Measurements from ENCODE around the gene ZNF766. TPM values are rescaled to one million over a fixed set of nuclear protein-coding genes. Genes with fewer than 3 reads are reported as not detected.

Gene ZNF766
- total and polyA plus RNA-seq, 2 of the 13 experiments (the other 11 are each of a cell fraction or from before 2014, with no cell fraction given): 5.2 to 10.3 TPM

DNA sequence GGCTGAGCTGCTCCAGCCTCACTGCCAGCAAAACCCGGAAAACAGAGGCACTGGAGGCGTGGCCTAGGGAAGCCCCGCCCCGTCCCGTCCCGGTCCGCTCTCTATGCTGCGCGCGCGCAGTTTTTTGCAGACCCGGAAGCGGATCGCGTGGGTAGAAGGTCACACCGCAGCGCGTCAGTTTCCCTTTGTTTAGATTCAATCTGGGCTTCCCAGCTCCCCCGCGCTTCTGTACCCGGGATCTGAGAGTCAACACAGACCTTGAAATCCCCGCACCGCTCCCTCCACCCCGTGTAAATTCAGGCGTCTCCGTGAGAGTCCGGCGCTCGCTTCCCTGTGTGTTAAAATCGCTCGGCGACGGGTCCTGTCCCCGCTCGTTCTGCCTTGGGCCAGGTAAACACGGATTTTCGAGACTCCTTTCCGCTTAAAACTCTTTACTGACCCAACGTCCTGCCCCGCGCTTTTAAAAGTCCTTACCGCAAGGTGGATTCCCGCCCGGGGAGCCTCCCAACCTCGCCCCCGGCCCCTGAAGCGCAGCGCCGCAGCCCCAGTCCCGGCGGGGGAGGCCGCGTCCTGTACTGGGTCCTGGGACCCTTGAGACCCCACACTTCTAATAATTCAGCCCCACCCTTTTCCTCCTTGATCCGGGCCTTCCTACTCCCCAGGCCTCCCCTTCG is 66.9 kb downstream of the ZNF766 start, which contains the start of gene ZNF610 (continued):
- TF ChIP-seq, protein P1, sequence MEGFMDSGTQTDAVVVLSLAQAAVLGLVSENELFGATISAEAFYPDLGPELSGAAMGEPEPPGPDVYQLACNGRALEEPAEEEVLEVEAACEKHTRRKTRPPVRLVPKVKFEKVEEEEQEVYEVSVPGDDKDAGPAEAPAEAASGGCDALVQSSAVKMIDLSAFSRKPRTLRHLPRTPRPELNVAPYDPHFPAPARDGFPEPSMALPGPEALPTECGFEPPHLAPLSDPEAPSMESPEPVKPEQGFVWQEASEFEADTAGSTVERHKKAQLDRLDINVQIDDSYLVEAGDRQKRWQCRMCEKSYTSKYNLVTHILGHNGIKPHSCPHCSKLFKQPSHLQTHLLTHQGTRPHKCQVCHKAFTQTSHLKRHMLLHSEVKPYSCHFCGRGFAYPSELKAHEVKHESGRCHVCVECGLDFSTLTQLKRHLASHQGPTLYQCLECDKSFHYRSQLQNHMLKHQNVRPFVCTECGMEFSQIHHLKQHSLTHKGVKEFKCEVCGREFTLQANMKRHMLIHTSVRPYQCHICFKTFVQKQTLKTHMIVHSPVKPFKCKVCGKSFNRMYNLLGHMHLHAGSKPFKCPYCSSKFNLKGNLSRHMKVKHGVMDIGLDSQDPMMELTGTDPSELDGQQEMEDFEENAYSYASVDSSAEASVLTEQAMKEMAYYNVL (CRISPR knock-in tag; IDR thresholded peaks at IDR 0.05; ENCODE audit: borderline replicate concordance): no peak
- peak; percentile 96 for TF ChIP-seq NR2C2 (CRISPR knock-in tag; IDR thresholded peaks at IDR 0.05; ENCODE audit: borderline replicate concordance)
- TF ChIP-seq AKAP8 (CRISPR knock-in tag; IDR thresholded peaks at IDR 0.05): no peak
- no peak for TF ChIP-seq AGO1 (IDR thresholded peaks at IDR 0.05; ENCODE audit: low read depth, low read length, poor library complexity, severe bottlenecking)
- no peak for TF ChIP-seq ARNT (IDR thresholded peaks at IDR 0.05)
- TF ChIP-seq, protein P2, sequence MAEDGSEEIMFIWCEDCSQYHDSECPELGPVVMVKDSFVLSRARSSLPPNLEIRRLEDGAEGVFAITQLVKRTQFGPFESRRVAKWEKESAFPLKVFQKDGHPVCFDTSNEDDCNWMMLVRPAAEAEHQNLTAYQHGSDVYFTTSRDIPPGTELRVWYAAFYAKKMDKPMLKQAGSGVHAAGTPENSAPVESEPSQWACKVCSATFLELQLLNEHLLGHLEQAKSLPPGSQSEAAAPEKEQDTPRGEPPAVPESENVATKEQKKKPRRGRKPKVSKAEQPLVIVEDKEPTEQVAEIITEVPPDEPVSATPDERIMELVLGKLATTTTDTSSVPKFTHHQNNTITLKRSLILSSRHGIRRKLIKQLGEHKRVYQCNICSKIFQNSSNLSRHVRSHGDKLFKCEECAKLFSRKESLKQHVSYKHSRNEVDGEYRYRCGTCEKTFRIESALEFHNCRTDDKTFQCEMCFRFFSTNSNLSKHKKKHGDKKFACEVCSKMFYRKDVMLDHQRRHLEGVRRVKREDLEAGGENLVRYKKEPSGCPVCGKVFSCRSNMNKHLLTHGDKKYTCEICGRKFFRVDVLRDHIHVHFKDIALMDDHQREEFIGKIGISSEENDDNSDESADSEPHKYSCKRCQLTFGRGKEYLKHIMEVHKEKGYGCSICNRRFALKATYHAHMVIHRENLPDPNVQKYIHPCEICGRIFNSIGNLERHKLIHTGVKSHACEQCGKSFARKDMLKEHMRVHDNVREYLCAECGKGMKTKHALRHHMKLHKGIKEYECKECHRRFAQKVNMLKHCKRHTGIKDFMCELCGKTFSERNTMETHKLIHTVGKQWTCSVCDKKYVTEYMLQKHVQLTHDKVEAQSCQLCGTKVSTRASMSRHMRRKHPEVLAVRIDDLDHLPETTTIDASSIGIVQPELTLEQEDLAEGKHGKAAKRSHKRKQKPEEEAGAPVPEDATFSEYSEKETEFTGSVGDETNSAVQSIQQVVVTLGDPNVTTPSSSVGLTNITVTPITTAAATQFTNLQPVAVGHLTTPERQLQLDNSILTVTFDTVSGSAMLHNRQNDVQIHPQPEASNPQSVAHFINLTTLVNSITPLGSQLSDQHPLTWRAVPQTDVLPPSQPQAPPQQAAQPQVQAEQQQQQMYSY (CRISPR knock-in tag; IDR thresholded peaks at IDR 0.05): peak; percentile 37; the same call in 1 of the 2 replicates
- peak; percentile 80 for TF ChIP-seq ZMYM4 (CRISPR knock-in tag; IDR thresholded peaks at IDR 0.05)
- no peak for TF ChIP-seq YEATS2 (CRISPR knock-in tag; IDR thresholded peaks at IDR 0.05; ENCODE audit: borderline replicate concordance)
- no peak for TF ChIP-seq SNAI1 (CRISPR knock-in tag; IDR thresholded peaks at IDR 0.05; ENCODE audit: borderline replicate concordance)
- peak; percentile 91 for TF ChIP-seq GABPB1 (CRISPR knock-in tag; IDR thresholded peaks at IDR 0.05)
- no peak for TF ChIP-seq ZNF670 (CRISPR knock-in tag; IDR thresholded peaks at IDR 0.05; ENCODE audit: borderline replicate concordance)
- TF ChIP-seq, protein P3, sequence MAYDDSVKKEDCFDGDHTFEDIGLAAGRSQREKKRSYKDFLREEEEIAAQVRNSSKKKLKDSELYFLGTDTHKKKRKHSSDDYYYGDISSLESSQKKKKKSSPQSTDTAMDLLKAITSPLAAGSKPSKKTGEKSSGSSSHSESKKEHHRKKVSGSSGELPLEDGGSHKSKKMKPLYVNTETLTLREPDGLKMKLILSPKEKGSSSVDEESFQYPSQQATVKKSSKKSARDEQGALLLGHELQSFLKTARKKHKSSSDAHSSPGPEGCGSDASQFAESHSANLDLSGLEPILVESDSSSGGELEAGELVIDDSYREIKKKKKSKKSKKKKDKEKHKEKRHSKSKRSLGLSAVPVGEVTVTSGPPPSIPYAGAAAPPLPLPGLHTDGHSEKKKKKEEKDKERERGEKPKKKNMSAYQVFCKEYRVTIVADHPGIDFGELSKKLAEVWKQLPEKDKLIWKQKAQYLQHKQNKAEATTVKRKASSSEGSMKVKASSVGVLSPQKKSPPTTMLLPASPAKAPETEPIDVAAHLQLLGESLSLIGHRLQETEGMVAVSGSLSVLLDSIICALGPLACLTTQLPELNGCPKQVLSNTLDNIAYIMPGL (CRISPR knock-in tag; IDR thresholded peaks at IDR 0.05; ENCODE audit: borderline replicate concordance in 1 of 2, low read depth in 1 of 2): no peak
- TF ChIP-seq, protein P4, sequence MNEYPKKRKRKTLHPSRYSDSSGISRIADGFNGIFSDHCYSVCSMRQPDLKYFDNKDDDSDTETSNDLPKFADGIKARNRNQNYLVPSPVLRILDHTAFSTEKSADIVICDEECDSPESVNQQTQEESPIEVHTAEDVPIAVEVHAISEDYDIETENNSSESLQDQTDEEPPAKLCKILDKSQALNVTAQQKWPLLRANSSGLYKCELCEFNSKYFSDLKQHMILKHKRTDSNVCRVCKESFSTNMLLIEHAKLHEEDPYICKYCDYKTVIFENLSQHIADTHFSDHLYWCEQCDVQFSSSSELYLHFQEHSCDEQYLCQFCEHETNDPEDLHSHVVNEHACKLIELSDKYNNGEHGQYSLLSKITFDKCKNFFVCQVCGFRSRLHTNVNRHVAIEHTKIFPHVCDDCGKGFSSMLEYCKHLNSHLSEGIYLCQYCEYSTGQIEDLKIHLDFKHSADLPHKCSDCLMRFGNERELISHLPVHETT (CRISPR knock-in tag; conservative IDR thresholded peaks at IDR 0.05): no peak
- no peak for TF ChIP-seq HOXA7 (CRISPR knock-in tag; IDR thresholded peaks at IDR 0.05)
- no peak for TF ChIP-seq ZNF382 (CRISPR knock-in tag; IDR thresholded peaks at IDR 0.05; ENCODE audit: borderline replicate concordance)
- no peak for TF ChIP-seq ATF7 (IDR thresholded peaks at IDR 0.05)
- no peak for TF ChIP-seq ATF7 (CRISPR knock-in tag; IDR thresholded peaks at IDR 0.05)
- TF ChIP-seq FOXC1 (CRISPR knock-in tag; IDR thresholded peaks at IDR 0.05; ENCODE audit: borderline replicate concordance): no peak
- TF ChIP-seq RFXANK (CRISPR knock-in tag; IDR thresholded peaks at IDR 0.05): no peak
- TF ChIP-seq MXI1 (IDR thresholded peaks at IDR 0.05; ENCODE audit: borderline replicate concordance, low read depth, low read length): no peak
- TF ChIP-seq IRF2 (CRISPR knock-in tag; IDR thresholded peaks at IDR 0.05): peak; percentile 85
- TF ChIP-seq POLR2G (IDR thresholded peaks at IDR 0.05; ENCODE audit: low read depth, low read length): peak; percentile 43
